ENCODE data around the gene POLE2. TPM values are rescaled to one million over a fixed set of nuclear protein-coding genes. Genes with fewer than 3 reads are reported as not detected.

Gene POLE2
- total RNA-seq, 4 donors from 2014 or later = 0.65 to 2.0 (median 0.90) TPM

DNA sequence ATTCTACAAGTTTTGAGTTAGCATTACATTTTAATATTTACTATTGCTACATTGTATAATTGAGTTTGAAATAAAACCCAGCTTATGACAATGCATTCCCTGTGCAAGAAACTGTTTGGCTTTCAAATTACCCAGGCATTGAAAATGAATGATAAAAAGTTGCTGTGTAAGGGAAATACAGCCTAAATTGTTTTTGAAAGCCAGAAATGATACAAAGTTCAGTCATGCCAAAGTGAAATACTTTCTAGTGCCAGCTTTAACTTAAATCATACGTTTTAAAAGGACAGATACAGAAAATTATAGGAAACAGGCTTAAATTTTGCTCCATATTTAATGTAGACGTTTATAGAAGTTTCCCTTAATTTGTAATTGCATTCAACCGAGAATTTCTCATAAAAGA is 64.6 kb downstream of the POLE2 start:
- TF ChIP-seq, protein P1, sequence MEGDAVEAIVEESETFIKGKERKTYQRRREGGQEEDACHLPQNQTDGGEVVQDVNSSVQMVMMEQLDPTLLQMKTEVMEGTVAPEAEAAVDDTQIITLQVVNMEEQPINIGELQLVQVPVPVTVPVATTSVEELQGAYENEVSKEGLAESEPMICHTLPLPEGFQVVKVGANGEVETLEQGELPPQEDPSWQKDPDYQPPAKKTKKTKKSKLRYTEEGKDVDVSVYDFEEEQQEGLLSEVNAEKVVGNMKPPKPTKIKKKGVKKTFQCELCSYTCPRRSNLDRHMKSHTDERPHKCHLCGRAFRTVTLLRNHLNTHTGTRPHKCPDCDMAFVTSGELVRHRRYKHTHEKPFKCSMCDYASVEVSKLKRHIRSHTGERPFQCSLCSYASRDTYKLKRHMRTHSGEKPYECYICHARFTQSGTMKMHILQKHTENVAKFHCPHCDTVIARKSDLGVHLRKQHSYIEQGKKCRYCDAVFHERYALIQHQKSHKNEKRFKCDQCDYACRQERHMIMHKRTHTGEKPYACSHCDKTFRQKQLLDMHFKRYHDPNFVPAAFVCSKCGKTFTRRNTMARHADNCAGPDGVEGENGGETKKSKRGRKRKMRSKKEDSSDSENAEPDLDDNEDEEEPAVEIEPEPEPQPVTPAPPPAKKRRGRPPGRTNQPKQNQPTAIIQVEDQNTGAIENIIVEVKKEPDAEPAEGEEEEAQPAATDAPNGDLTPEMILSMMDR (IDR thresholded peaks at IDR 0.05; ENCODE audit: low read depth) = no peak

DNA sequence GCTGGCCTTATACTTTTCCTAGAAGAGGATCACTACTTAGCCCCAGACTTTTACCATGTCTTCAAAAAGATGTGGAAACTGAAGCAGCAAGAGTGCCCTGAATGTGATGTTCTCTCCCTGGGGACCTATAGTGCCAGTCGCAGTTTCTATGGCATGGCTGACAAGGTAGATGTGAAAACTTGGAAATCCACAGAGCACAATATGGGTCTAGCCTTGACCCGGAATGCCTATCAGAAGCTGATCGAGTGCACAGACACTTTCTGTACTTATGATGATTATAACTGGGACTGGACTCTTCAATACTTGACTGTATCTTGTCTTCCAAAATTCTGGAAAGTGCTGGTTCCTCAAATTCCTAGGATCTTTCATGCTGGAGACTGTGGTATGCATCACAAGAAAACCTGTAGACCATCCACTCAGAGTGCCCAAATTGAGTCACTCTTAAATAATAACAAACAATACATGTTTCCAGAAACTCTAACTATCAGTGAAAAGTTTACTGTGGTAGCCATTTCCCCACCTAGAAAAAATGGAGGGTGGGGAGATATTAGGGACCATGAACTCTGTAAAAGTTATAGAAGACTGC is 65.9 kb downstream of the POLE2 start:
- TF ChIP-seq, protein P1 (IDR thresholded peaks at IDR 0.05; ENCODE audit: low read depth) = no peak

DNA sequence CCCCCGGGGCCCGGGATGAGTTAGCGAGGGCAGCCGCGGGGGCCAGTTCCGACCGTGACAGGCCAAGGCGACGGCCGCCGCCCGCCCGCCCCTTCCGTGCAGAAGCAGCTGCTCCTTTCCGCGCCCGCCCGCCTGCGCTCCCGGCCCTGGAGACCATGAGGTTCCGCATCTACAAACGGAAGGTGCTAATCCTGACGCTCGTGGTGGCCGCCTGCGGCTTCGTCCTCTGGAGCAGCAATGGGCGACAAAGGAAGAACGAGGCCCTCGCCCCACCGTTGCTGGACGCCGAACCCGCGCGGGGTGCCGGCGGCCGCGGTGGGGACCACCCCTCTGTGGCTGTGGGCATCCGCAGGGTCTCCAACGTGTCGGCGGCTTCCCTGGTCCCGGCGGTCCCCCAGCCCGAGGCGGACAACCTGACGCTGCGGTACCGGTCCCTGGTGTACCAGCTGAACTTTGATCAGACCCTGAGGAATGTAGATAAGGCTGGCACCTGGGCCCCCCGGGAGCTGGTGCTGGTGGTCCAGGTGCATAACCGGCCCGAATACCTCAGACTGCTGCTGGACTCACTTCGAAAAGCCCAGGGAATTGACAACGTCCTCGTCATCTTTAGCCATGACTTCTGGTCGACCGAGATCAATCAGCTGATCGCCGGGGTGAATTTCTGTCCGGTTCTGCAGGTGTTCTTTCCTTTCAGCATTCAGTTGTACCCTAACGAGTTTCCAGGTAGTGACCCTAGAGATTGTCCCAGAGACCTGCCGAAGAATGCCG is 66.7 kb downstream of the POLE2 start:
- TF ChIP-seq, protein P1 (IDR thresholded peaks at IDR 0.05; ENCODE audit: low read depth) = no peak

DNA sequence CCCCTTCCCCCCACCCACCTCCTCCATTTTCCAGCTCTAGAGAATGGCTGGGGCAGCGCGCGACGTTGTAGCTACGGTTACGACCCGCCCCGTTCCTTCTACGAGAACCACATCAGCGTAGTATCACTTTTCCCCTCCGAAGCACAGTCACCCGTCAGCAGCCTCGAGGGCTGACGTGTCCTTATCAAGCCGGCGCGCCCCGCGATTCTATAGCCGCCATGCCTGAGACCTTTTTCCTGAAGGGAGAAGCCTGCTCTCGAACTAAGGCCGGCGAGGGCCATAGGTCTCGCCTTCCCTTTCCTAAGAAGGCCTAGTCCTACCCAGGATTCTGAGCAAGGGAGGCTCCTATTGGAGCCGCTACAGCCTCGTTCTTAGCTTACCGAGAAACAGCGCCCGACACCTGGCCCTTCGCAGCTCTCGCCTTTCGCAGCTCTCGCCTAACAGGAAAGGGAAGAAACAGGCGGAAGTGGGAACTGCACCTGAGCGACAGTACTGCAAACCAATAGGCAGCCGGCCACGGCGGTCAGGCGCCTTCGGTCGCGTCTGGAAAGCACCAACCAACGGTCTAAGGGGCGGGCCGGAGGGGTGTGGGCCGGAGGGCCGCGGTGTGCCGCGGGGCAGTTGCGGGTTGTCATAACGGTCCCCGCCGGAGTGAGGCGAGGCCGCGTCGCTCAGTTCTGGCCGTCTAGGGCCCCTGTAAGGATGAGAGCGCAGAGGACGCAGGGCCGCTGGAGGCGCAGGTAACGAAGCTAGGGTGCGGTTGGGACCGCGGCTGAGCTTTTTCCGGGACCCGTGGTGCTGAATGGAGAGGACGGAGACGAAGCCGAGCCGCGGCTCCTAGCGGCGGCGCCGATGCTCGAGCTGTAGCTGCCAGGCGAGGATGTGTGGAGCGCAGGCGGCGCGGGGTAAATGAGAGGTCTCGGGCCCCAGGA is 67.6 kb downstream of the POLE2 start, which contains the start of the genes MGAT2 and RPL36AL:
Gene MGAT2 (plus strand): TSS at position 618 of the 932 bp plus-strand sequence. CDS start 470 bp downstream, outside the sequence.
Gene RPL36AL (minus strand): TSS at position 445 of the 932 bp plus-strand sequence. CDS start 1,522 bp downstream, outside the sequence.
- TF ChIP-seq, protein P1 (IDR thresholded peaks at IDR 0.05; ENCODE audit: low read depth) = no peak

DNA sequence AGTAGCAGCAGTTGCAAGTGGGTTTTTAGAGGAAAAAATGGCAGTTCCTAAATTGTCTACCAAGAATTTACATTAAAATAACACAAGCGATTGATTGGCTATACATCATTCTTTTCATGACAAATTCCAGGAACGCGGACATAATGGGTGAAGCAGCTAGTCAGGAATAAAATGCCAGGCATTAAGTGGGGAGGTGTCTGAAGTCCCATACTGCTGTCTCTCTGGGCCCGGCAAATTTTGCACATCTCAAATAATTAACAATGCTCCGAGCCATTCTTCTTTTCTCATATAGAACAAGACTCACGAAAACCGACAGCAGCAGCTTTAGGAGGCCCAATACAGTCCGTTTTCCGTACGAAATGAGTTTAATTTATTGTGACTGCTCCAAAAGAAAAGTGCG is 68.3 kb downstream of the POLE2 start:
- TF ChIP-seq, protein P1 (IDR thresholded peaks at IDR 0.05; ENCODE audit: low read depth) = no peak

DNA sequence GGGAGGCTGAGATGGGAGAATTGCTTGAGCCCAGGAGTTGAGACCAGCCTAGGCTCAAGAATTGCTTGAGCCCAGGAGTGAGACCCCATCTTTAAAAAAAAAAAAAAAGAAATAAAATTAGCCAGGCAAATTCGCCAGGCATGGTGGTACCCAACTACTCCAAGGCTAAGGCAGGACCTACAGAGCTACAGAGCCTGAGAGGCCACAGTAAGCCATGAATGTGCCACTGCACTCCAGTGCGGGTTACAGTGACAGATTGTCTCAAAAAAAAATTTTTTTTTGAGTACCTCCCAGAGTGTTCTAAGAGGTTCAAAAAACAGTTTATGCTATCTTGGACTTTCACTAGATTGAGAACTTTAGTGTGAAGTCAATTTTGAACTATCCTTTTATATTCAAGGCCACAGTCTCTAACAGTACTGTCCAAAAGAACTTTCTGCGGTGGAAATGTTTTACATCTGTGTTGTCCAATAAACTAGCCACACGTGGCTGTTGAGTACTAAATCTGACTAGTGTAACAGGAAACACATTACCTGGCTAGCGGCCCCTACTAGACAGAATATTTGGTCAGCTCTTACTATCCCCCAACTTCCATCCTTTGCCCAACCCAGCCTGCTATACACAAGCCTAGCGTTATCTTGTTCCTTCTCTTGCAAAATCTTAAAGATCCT is 70.0 kb downstream of the POLE2 start:
- TF ChIP-seq, protein P1 (IDR thresholded peaks at IDR 0.05; ENCODE audit: low read depth) = no peak

Data from subcutaneous adipose tissue (tissue), 4 donors.